A549 (cell line): ENCODE results near the gene KCNS3. TPM values are rescaled to one million over a fixed set of nuclear protein-coding genes. Genes with fewer than 3 reads are reported as not detected.

Source experiments
- ATAC-seq, 2 experiments: fragments of 200-7000 bp in 1 of 2; fragments of >200 bp in 1 of 2; cut with Nextera tagmentation in 1 of 2; cut with Tn5 transposase in 1 of 2; 3 replicates each; pipeline versions ENCODE4 v1.8.0 to v1.9.1; 2018 to 2020; ENCODE audit warnings: mild to moderate bottlenecking in 1 of 2, moderate library complexity in 1 of 2
- CTCF ChIA-PET: fragments of 300-600 bp; sonication (Branson Sonifier 250); formaldehyde crosslinking; extraction: SDS; loops from one replicate; lab custom pipeline; 2021; ENCODE audit warnings: antibody characterized with exemption, inconsistent platforms; lab: Yijun Ruan, JAX
- POLR2A ChIA-PET: fragments of 350-600 bp; formaldehyde crosslinking; extraction: SDS; loops from one replicate; lab custom pipeline; 2021; ENCODE audit warnings: antibody characterized with exemption, inconsistent platforms; lab: Yijun Ruan, JAX
- DNase-seq, 2 experiments: peaks; one replicate each; pipeline versions ENCODE4 v3.0.0 to v3.0.0-alpha.2; 2011 to 2016; ENCODE audit warnings: low read depth in 1 of 2, low spot score in 1 of 2
- FAIRE-seq: peaks from 2 replicates; lab custom pipeline; 2011; peaks lifted over from hg19 to GRCh38; lab: Jason Lieb, UNC
- H3K27ac ChIP-seq, 2 experiments: fragments of >200 bp; sonication (Bioruptor Twin); formaldehyde crosslinking; 3 replicates each; pipeline ENCODE4 v1.5.1; 2016 to 2017
- H3K4me1 ChIP-seq: fragments of >200 bp; sonication (Bioruptor Twin); formaldehyde crosslinking; 3 replicates; pipeline ENCODE4 v1.6.1; 2016
- H3K4me2 ChIP-seq: fragments of >200 bp; sonication (Bioruptor Twin); formaldehyde crosslinking; 3 replicates; pipeline ENCODE4 v1.6.1; 2016
- H3K4me3 ChIP-seq: fragments of >200 bp; sonication (Bioruptor Twin); formaldehyde crosslinking; 3 replicates; pipeline ENCODE4 v1.5.1; 2016
- H3K9me3 ChIP-seq: fragments of >200 bp; sonication (Bioruptor Twin); formaldehyde crosslinking; 3 replicates; pipeline ENCODE4 v1.6.1; 2016
- CBX2 ChIP-seq: fragments of 200-600 bp; sonication (generic); IDR thresholded peaks from 2 replicates; pipeline ENCODE4 v1.6.1; 2016; ENCODE audit warnings: low read depth, mild to moderate bottlenecking, borderline replicate concordance
- CEBPB ChIP-seq, 2 experiments: fragments of >200 bp in 1 of 2; sonication (Bioruptor Twin) in 1 of 2; formaldehyde crosslinking in 1 of 2; IDR thresholded peaks; 2 replicates each; pipeline ENCODE4 v1.6.1; 2012 to 2016
- EHMT2 ChIP-seq: fragments of 200-600 bp; sonication (generic); IDR thresholded peaks from 2 replicates; pipeline ENCODE4 v1.6.1; 2016; ENCODE audit warnings: antibody characterized with exemption, low read depth, mild to moderate bottlenecking, moderate library complexity
- ESRRA ChIP-seq: fragments of 150-350 bp; IDR thresholded peaks from 2 replicates; pipeline ENCODE4 v1.6.1; 2014; ENCODE audit warnings: mild to moderate bottlenecking, low read length, borderline replicate concordance
- FOSB ChIP-seq: fragments of 250-450 bp; sonication (Bioruptor Pico); IDR thresholded peaks from 2 replicates; pipeline ENCODE4 v1.5.0; 2020; ENCODE audit warnings: mild to moderate bottlenecking, moderate library complexity
- FOSL2 ChIP-seq, 2 experiments: fragments of 450-650 bp in 1 of 2; fragments of >200 bp in 1 of 2; sonication (Bioruptor Twin) in 1 of 2; formaldehyde crosslinking; IDR thresholded peaks; 2 replicates each; pipeline versions ENCODE4 v1.5.0 to v1.6.1; 2016 to 2020; ENCODE audit warnings: mild to moderate bottlenecking in 1 of 2, moderate library complexity in 1 of 2
- FOXS1 ChIP-seq: fragments of 250-450 bp; sonication (Bioruptor Pico); IDR thresholded peaks from 2 replicates; pipeline ENCODE4 v1.5.0; 2020; ENCODE audit warnings: mild to moderate bottlenecking, moderate library complexity
- GATA3 ChIP-seq: IDR thresholded peaks from 2 replicates; pipeline ENCODE4 v1.6.1; 2012; ENCODE audit warnings: borderline replicate concordance
- HEYL ChIP-seq: fragments of 250-450 bp; sonication (Bioruptor Pico); IDR thresholded peaks from 2 replicates; pipeline ENCODE4 v1.8.0; 2021; ENCODE audit warnings: mild to moderate bottlenecking, moderate library complexity
- HOXA7 ChIP-seq: fragments of 250-450 bp; sonication (Bioruptor Pico); IDR thresholded peaks from 2 replicates; pipeline ENCODE4 v1.5.0; 2020; ENCODE audit warnings: mild to moderate bottlenecking, moderate library complexity
- JUNB ChIP-seq: fragments of >200 bp; sonication (Bioruptor Twin); formaldehyde crosslinking; IDR thresholded peaks from 2 replicates; pipeline ENCODE4 v1.6.1; 2016
- KDM1A ChIP-seq: fragments of 200-600 bp; sonication (generic); IDR thresholded peaks from 2 replicates; pipeline ENCODE4 v1.6.1; 2016; ENCODE audit warnings: low read depth, mild to moderate bottlenecking
- KDM5A ChIP-seq: fragments of 200-600 bp; sonication (generic); IDR thresholded peaks from 2 replicates; pipeline ENCODE4 v1.6.1; 2016; ENCODE audit warnings: antibody characterized with exemption, mild to moderate bottlenecking
- MAFK ChIP-seq: fragments of 450-650 bp; IDR thresholded peaks from 2 replicates; pipeline ENCODE4 v1.6.1; 2014; ENCODE audit not compliant: partially characterized antibody
- MAZ ChIP-seq: fragments of 150-350 bp; IDR thresholded peaks from 2 replicates; pipeline ENCODE4 v1.6.1; 2014; ENCODE audit warnings: antibody characterized with exemption, low read depth, low read length, borderline replicate concordance
- NPAS2 ChIP-seq: fragments of 250-450 bp; sonication (Bioruptor Pico); IDR thresholded peaks from 2 replicates; pipeline ENCODE4 v1.8.0; 2022; ENCODE audit warnings: mild to moderate bottlenecking, moderate library complexity, borderline replicate concordance
- NR3C1 ChIP-seq: fragments of >200 bp; sonication (Bioruptor Twin); formaldehyde crosslinking; IDR thresholded peaks from 3 replicates; pipeline ENCODE4 v1.6.1; 2017
- POLR2A ChIP-seq: IDR thresholded peaks from 2 replicates; pipeline ENCODE4 v1.6.1; 2012; ENCODE audit warnings: mild to moderate bottlenecking, low read length
- POLR2AphosphoS2 ChIP-seq: conservative IDR thresholded peaks from 2 replicates; pipeline ENCODE4 v1.6.1; 2012; ENCODE audit warnings: low read length, improper control_type of control experiment, inconsistent platforms
- RAD21 ChIP-seq, 2 experiments: fragments of >200 bp in 1 of 2; sonication (Bioruptor Twin) in 1 of 2; formaldehyde crosslinking in 1 of 2; IDR thresholded peaks in 1 of 2; conservative IDR thresholded peaks in 1 of 2; 2 replicates in 1 of 2; 3 replicates in 1 of 2; pipeline ENCODE4 v1.6.1; 2012 to 2018; ENCODE audit warnings: inconsistent platforms in 1 of 2
- RARB ChIP-seq: fragments of 250-450 bp; sonication (Bioruptor Pico); IDR thresholded peaks from 2 replicates; pipeline ENCODE4 v1.8.0; 2021; ENCODE audit warnings: mild to moderate bottlenecking, moderate library complexity
- RNF2 ChIP-seq: fragments of 200-600 bp; sonication (generic); IDR thresholded peaks from 2 replicates; pipeline ENCODE4 v1.6.1; 2016; ENCODE audit warnings: low read depth, mild to moderate bottlenecking, antibody characterized with exemption, moderate library complexity, borderline replicate concordance
- SMC3 ChIP-seq: fragments of >200 bp; sonication (Bioruptor Twin); formaldehyde crosslinking; IDR thresholded peaks from 3 replicates; pipeline ENCODE4 v1.6.1; 2018; ENCODE audit warnings: inconsistent platforms
- SREBF2 ChIP-seq: fragments of 450-650 bp; IDR thresholded peaks from 2 replicates; pipeline ENCODE4 v1.6.1; 2014; ENCODE audit warnings: mild to moderate bottlenecking, moderate library complexity
- TFCP2L1 ChIP-seq: fragments of 250-450 bp; sonication (Bioruptor Pico); IDR thresholded peaks from 2 replicates; pipeline ENCODE4 v1.5.0; 2021; ENCODE audit warnings: mild to moderate bottlenecking
- WGBS: methylation state at CpG from one replicate; pipeline ENCODE4 v1.1.6; 2017; ENCODE audit errors: missing lambda C conversion rate; 5-methylcytosine and 5-hydroxymethylcytosine counted together
- polyA plus RNA-seq, 4 experiments: library from polyadenylated mRNA; depleted of rRNA in 3 of 4; stranded (reverse); fragments of >200 nt; fragmentation: RNase III in 1 of 4; extraction: RNeasy Plus Mini Kit Qiagen cat#74134 plus additional on column Dnase treatment in 1 of 4; gene quantifications; 2 replicates in 3 of 4; 3 replicates in 1 of 4; pipeline ENCODE4 v1.2.3, GENCODE V29; 2011 to 2017
- TF ChIP-seq, protein P1 (sequence below): fragments of >200 bp; sonication (Bioruptor Twin); formaldehyde crosslinking; IDR thresholded peaks from 2 replicates; pipeline ENCODE4 v1.6.1; 2016
- TF ChIP-seq, protein P2 (sequence below): fragments of 250-450 bp; sonication (Bioruptor Pico); IDR thresholded peaks from 2 replicates; pipeline ENCODE4 v1.5.0; 2020; ENCODE audit warnings: low read depth, mild to moderate bottlenecking, moderate library complexity
- TF ChIP-seq, protein P3 (sequence below): fragments of >200 bp; sonication (Bioruptor Twin); formaldehyde crosslinking; IDR thresholded peaks from 3 replicates; pipeline ENCODE4 v1.5.1; 2016
- TF ChIP-seq, protein P4 (sequence below): IDR thresholded peaks from 2 replicates; pipeline ENCODE4 v1.6.1; 2012; ENCODE audit warnings: low read depth, borderline replicate concordance
- TF ChIP-seq, protein P5 (sequence below): fragments of 250-450 bp; sonication (Bioruptor Pico); IDR thresholded peaks from 2 replicates; pipeline ENCODE4 v1.5.0; 2021; ENCODE audit warnings: mild to moderate bottlenecking, moderate library complexity, borderline replicate concordance
- TF ChIP-seq, protein P6 (sequence below): fragments of >200 bp; sonication (Bioruptor Twin); formaldehyde crosslinking; IDR thresholded peaks from 3 replicates; pipeline ENCODE4 v1.6.1; 2016
- TF ChIP-seq, protein P7 (sequence below): fragments of 450-650 bp; IDR thresholded peaks from 2 replicates; pipeline ENCODE4 v1.6.1; 2014; ENCODE audit warnings: antibody characterized with exemption

The KCNS3 gene
- polyA plus RNA-seq, 2 of the 4 experiments (the other 2 are of a cell fraction) = 0.70 to 2.1 TPM

DNA sequence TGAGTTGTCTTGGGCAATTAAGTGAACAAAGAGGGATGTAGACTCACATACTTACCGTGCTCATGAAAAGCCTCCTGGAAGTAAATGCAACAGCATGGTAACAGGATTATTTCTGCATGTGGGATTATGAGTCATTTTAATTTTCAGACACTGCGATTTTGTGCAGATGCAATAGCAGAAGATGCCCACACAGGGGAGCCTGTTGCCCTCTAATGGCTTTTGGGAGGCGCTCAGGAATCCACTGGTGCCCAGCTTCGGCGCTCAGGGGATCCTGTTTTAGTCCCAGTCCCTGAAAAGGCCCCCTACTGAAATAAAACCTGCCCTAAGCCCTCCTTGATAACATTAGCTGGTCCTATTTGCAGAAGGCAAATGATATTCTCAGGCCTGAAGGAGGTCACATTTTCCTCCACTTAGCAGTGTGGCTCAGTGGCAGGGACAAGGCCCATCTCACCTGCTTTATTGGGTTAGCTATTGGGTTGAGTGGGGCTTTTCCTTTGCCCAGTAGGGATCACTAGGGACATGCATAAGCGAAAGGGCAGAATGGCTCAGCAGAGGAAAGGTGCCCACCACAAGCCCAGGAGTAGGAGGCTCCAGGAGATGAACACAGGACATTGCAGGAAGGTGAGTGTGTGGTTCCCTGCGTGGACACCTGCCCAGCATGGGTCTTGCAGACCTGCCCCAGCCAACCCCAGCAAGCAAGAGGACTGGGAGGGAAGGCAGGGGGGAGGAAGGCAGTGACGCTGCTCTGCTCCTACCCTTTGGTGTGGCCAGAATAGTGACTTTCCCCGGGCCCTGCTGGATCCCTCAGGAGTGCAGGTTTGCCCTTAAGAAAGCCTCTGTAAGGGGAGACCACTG lies 26.5 kb upstream of the KCNS3 start:
- 18% methylated on average over 9 of the region's 9 CpGs for WGBS

More for the DNA sequence above, 26.5 kb upstream of the KCNS3 start:
- H3K4me2 ChIP-seq = peak overlapping the region; percentile 37
- DNase-seq (peak; percentile 64 to 71), FAIRE-seq (no peak)
- no peaks in the 10 kb centered on the region for H3K4me1 ChIP-seq
- no peak overlapping the region for H3K27ac ChIP-seq
- CTCF ChIA-PET = interaction anchor here (0.6 to 10.0 kb wide), 16 partner anchors 8 to 536 kb away, joined by 3 to 156 read pairs (median 3); no protein-coding TSS in a partner anchor
- H3K4me3 ChIP-seq = no peak overlapping the region
- no peak for TF ChIP-seq RNF2
- no peak for TF ChIP-seq POLR2AphosphoS2
- TF ChIP-seq POLR2A = no peak
- no peak for TF ChIP-seq SREBF2
- TF ChIP-seq CEBPB (IDR thresholded peaks at IDR 0.05) = no peak; a peak in 1 of 4 replicates
- no peak for TF ChIP-seq KDM1A
- TF ChIP-seq HEYL (CRISPR knock-in tag) = no peak
- peak; percentile 98 for TF ChIP-seq SMC3
- TF ChIP-seq EHMT2 = no peak
- no peak for TF ChIP-seq GATA3
- no peak for TF ChIP-seq MAZ
- no peak for TF ChIP-seq JUNB
- TF ChIP-seq NPAS2 = no peak
- no peak for TF ChIP-seq FOXS1 (CRISPR knock-in tag)
- TF ChIP-seq NR3C1 = no peak
- TF ChIP-seq, protein P1, sequence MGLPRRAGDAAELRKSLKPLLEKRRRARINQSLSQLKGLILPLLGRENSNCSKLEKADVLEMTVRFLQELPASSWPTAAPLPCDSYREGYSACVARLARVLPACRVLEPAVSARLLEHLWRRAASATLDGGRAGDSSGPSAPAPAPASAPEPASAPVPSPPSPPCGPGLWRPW = no peak
- TF ChIP-seq FOSB (CRISPR knock-in tag) = no peak
- TF ChIP-seq RAD21 (conservative IDR thresholded peaks at IDR 0.05 in 1 of 2, IDR thresholded peaks at IDR 0.05 in 1 of 2) = peak; percentile 96 to 98
- TF ChIP-seq MAFK = no peak
- no peak for TF ChIP-seq RARB (CRISPR knock-in tag)
- no peak for TF ChIP-seq FOSL2 (IDR thresholded peaks at IDR 0.05)
- peak; percentile 83 for TF ChIP-seq FOSL2 (CRISPR knock-in tag; IDR thresholded peaks at IDR 0.05)
- no peak for TF ChIP-seq TFCP2L1 (CRISPR knock-in tag)
- TF ChIP-seq, protein P2, sequence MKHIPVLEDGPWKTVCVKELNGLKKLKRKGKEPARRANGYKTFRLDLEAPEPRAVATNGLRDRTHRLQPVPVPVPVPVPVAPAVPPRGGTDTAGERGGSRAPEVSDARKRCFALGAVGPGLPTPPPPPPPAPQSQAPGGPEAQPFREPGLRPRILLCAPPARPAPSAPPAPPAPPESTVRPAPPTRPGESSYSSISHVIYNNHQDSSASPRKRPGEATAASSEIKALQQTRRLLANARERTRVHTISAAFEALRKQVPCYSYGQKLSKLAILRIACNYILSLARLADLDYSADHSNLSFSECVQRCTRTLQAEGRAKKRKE (CRISPR knock-in tag) = no peak
- no peak for TF ChIP-seq KDM5A
- TF ChIP-seq, protein P3, sequence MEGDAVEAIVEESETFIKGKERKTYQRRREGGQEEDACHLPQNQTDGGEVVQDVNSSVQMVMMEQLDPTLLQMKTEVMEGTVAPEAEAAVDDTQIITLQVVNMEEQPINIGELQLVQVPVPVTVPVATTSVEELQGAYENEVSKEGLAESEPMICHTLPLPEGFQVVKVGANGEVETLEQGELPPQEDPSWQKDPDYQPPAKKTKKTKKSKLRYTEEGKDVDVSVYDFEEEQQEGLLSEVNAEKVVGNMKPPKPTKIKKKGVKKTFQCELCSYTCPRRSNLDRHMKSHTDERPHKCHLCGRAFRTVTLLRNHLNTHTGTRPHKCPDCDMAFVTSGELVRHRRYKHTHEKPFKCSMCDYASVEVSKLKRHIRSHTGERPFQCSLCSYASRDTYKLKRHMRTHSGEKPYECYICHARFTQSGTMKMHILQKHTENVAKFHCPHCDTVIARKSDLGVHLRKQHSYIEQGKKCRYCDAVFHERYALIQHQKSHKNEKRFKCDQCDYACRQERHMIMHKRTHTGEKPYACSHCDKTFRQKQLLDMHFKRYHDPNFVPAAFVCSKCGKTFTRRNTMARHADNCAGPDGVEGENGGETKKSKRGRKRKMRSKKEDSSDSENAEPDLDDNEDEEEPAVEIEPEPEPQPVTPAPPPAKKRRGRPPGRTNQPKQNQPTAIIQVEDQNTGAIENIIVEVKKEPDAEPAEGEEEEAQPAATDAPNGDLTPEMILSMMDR = peak; percentile 94
- TF ChIP-seq HOXA7 (CRISPR knock-in tag) = no peak
- no peak for TF ChIP-seq ESRRA
- TF ChIP-seq CBX2 = no peak
- TF ChIP-seq, protein P4, sequence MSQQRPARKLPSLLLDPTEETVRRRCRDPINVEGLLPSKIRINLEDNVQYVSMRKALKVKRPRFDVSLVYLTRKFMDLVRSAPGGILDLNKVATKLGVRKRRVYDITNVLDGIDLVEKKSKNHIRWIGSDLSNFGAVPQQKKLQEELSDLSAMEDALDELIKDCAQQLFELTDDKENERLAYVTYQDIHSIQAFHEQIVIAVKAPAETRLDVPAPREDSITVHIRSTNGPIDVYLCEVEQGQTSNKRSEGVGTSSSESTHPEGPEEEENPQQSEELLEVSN = no peak
- TF ChIP-seq, protein P5, sequence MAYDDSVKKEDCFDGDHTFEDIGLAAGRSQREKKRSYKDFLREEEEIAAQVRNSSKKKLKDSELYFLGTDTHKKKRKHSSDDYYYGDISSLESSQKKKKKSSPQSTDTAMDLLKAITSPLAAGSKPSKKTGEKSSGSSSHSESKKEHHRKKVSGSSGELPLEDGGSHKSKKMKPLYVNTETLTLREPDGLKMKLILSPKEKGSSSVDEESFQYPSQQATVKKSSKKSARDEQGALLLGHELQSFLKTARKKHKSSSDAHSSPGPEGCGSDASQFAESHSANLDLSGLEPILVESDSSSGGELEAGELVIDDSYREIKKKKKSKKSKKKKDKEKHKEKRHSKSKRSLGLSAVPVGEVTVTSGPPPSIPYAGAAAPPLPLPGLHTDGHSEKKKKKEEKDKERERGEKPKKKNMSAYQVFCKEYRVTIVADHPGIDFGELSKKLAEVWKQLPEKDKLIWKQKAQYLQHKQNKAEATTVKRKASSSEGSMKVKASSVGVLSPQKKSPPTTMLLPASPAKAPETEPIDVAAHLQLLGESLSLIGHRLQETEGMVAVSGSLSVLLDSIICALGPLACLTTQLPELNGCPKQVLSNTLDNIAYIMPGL (CRISPR knock-in tag) = no peak
- TF ChIP-seq, protein P6, sequence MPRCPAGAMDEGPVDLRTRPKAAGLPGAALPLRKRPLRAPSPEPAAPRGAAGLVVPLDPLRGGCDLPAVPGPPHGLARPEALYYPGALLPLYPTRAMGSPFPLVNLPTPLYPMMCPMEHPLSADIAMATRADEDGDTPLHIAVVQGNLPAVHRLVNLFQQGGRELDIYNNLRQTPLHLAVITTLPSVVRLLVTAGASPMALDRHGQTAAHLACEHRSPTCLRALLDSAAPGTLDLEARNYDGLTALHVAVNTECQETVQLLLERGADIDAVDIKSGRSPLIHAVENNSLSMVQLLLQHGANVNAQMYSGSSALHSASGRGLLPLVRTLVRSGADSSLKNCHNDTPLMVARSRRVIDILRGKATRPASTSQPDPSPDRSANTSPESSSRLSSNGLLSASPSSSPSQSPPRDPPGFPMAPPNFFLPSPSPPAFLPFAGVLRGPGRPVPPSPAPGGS = no peak
- TF ChIP-seq, protein P7, sequence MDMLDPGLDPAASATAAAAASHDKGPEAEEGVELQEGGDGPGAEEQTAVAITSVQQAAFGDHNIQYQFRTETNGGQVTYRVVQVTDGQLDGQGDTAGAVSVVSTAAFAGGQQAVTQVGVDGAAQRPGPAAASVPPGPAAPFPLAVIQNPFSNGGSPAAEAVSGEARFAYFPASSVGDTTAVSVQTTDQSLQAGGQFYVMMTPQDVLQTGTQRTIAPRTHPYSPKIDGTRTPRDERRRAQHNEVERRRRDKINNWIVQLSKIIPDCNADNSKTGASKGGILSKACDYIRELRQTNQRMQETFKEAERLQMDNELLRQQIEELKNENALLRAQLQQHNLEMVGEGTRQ = no peak
- TF ChIP-seq, all 56 proteins: peak for 4
- ATAC-seq = peak; percentile 79 to 91
- POLR2A ChIA-PET = no interaction called here
- no peaks in the 10 kb centered on the region for H3K9me3 ChIP-seq
